Choroid plexus epithelial cell (primary cell): Measurements from ENCODE around the gene DSEL.

Source experiments
- DNase-seq: peaks from one replicate; pipeline ENCODE4 v3.0.0-alpha.2; 2010; ENCODE audit warnings: low read depth
- H3K4me3 ChIP-seq: 2 replicates; pipeline ENCODE4 v1.5.1; 2011; ENCODE audit warnings: low read depth, mild to moderate bottlenecking, control low read depth, low read length, moderate library complexity
- CTCF ChIP-seq: conservative IDR thresholded peaks from 2 replicates; pipeline ENCODE4 v1.5.1; 2011; ENCODE audit warnings: low read depth, mild to moderate bottlenecking, control low read depth, inconsistent platforms, low read length, moderate library complexity

Gene DSEL

GRCh38 chr18:67525328-67526099 lies 9.0 kb upstream of the DSEL start:
- DNase-seq = peak; percentile 99
- H3K4me3 ChIP-seq = no peak overlapping the region
- no peak for TF ChIP-seq CTCF

- no peak for TF ChIP-seq CTCF
- DNase-seq = peak; percentile 85
- H3K4me3 ChIP-seq = no peak overlapping the region
Measured at GRCh38 chr18:67520351-67520921, 3.9 kb upstream of the DSEL start.

- DNase-seq = peak; percentile 90
- no peak overlapping the region for H3K4me3 ChIP-seq
- TF ChIP-seq CTCF = no peak
Measured at GRCh38 chr18:67519592-67519991, 3.1 kb upstream of the DSEL start.

- no peak for DNase-seq
- H3K4me3 ChIP-seq = no peak overlapping the region
- TF ChIP-seq CTCF = no peak
Measured at GRCh38 chr18:67518566-67518965, 2.0 kb upstream of the DSEL start.

- H3K4me3 ChIP-seq = peak overlapping the region; percentile 71
- no peak for DNase-seq
- no peak for TF ChIP-seq CTCF
Measured at GRCh38 chr18:67517444-67517765, 885 bp upstream of the DSEL start.

- DNase-seq = peak; percentile 94
- peak; percentile 87 for TF ChIP-seq CTCF
Measured at GRCh38 chr18:67515942-67516538, 480 bp downstream of the DSEL start.

More at GRCh38 chr18:67515942-67516538, 480 bp downstream of the DSEL start:
- peak overlapping the region; percentile 90 for H3K4me3 ChIP-seq
